ENCODE measurements around the gene MCTP2. TPM values are rescaled to one million over a fixed set of nuclear protein-coding genes. Genes with fewer than 3 reads are reported as not detected.

MCTP2 gene
- total and polyA plus RNA-seq, 7 donors: 1.5 to 12.2 (median 4.4) TPM

DNA sequence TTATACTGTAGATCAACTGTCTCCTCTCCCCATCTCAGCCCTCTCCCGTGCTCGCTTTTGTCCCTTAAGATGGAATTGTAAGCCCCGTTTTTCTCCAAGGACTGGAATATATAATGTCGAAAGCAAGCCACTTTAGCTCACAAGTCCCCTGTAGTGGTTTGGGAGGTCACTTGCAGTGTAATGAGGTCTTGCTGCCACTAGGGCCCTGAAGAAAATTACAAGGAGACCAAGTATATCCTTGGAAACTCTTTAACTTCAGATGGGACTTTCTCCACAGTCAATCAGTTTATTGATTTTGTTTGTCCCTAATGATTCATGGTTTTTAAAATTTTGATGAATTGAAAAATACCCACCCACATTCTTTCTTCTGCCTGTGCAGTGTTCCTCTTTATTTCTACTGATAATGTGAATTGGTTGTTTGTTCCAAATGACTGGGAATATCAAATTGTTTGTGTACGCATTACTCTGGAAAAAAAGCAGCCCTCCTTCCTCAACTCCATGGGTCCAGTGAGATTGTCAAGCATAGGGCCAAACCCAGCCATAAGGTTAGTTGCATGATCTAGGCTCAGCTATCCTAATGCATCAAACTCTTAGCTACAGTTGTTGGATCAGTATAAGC lies 294.8 kb downstream of the MCTP2 start:
- DNase-seq: no peak
- Histone ChIP-seq H3K9me3 (no peaks in the 10 kb centered on the region), H3K27me3 (no peaks in the 10 kb centered on the region), H3K4me1 (no peaks in the 10 kb centered on the region), H3K4me3 (no peak overlapping the region), H3K36me3 (no peaks in the 10 kb centered on the region), H3K27ac (no peak overlapping the region)
- 82 to 91% methylated on average over 5 of the region's 5 CpGs for WGBS, 2 donors
- no peak for TF ChIP-seq EP300 (IDR thresholded peaks at IDR 0.05)
- no peak for TF ChIP-seq POLR2A (IDR thresholded peaks at IDR 0.05)
- TF ChIP-seq, protein P1, sequence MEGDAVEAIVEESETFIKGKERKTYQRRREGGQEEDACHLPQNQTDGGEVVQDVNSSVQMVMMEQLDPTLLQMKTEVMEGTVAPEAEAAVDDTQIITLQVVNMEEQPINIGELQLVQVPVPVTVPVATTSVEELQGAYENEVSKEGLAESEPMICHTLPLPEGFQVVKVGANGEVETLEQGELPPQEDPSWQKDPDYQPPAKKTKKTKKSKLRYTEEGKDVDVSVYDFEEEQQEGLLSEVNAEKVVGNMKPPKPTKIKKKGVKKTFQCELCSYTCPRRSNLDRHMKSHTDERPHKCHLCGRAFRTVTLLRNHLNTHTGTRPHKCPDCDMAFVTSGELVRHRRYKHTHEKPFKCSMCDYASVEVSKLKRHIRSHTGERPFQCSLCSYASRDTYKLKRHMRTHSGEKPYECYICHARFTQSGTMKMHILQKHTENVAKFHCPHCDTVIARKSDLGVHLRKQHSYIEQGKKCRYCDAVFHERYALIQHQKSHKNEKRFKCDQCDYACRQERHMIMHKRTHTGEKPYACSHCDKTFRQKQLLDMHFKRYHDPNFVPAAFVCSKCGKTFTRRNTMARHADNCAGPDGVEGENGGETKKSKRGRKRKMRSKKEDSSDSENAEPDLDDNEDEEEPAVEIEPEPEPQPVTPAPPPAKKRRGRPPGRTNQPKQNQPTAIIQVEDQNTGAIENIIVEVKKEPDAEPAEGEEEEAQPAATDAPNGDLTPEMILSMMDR (IDR thresholded peaks at IDR 0.05): no peak
- TF ChIP-seq POLR2AphosphoS5 (IDR thresholded peaks at IDR 0.05): no peak
- intact Hi-C loops (cut with DNase I): no loop called here

- H3K36me3 ChIP-seq: no peaks in the 10 kb centered on the region
- no peak for TF ChIP-seq POLR2A (IDR thresholded peaks at IDR 0.05)
- no peak for TF ChIP-seq POLR2AphosphoS5 (IDR thresholded peaks at IDR 0.05)
- no peak for TF ChIP-seq EP300 (IDR thresholded peaks at IDR 0.05)
- TF ChIP-seq, protein P1 (IDR thresholded peaks at IDR 0.05): no peak
- intact Hi-C loops (cut with DNase I): no loop called here
- no peaks in the 10 kb centered on the region for H3K27me3 ChIP-seq
- WGBS, 2 donors: 68 to 77% methylated on average over 3 of the region's 3 CpGs
- H3K9me3 ChIP-seq: no peaks in the 10 kb centered on the region
- H3K4me1 ChIP-seq: no peaks in the 10 kb centered on the region
- no peak overlapping the region for H3K4me3 ChIP-seq
- no peak overlapping the region for H3K27ac ChIP-seq
- no peak for DNase-seq
Observed at GRCh38 chr15:94532226-94532625, 300.9 kb downstream of the MCTP2 start.
